Measurements from ENCODE around the gene TENM3. TPM values are rescaled to one million over a fixed set of nuclear protein-coding genes. Genes with fewer than 3 reads are reported as not detected.

Gene TENM3
- total and polyA plus RNA-seq, 2 donors (not counting 3 experiments of a cell fraction or from before 2014, with no cell fraction given) = 3.2 to 6.2 TPM

GRCh38 chr4:182306792-182307507 is 63.7 kb downstream of the TENM3 start:
- H3K27ac ChIP-seq (ENCODE audit: insufficient read depth, low read depth, low read length) = no peak overlapping the region
- H3K9me1 ChIP-seq (replicated peaks; ENCODE audit: control insufficient read depth, extremely low read depth, insufficient read depth, low read length) = no peaks in the 10 kb centered on the region
- H3K36me3 ChIP-seq (ENCODE audit: control insufficient read depth in 2 of 2, extremely low read depth in 1 of 2, insufficient read depth in 2 of 2, low read length in 2 of 2) = no peaks in the 10 kb centered on the region
- ChIA-PET CTCF (no interaction called here), POLR2A (no interaction called here)
- H2AFZ ChIP-seq (ENCODE audit: low read depth, low read length) = no peak overlapping the region
- no peak overlapping the region for H3K4me2 ChIP-seq (ENCODE audit: insufficient read depth, low read length)
- H4K20me1 ChIP-seq (replicated peaks; ENCODE audit: control insufficient read depth, extremely low read depth, insufficient read depth, low read length) = no peaks in the 10 kb centered on the region
- no peak for FAIRE-seq
- dilution Hi-C loops (cut with MboI; ENCODE audit: extremely low pct_ligation_motif_present, low sequenced_read_pairs) (no loop called here), intact Hi-C loops (cut with micrococcal nuclease) (no loop called here)
- no peaks in the 10 kb centered on the region for H3K9me3 ChIP-seq (replicated peaks; ENCODE audit: control insufficient read depth, insufficient read depth, low read length)
- no peaks in the 10 kb centered on the region for H3K27me3 ChIP-seq (ENCODE audit: control insufficient read depth in 2 of 2, insufficient read depth in 2 of 2, low read length in 2 of 2)
- no peak overlapping the region for H3K4me3 ChIP-seq (replicated peaks in 1 of 3; ENCODE audit: insufficient read depth in 1 of 3, low read depth in 1 of 3, low read length in 3 of 3)
- no peaks in the 10 kb centered on the region for H3K4me1 ChIP-seq (ENCODE audit: control insufficient read depth, extremely low read depth, insufficient read depth, low read length)
- H3K9ac ChIP-seq (replicated peaks; ENCODE audit: extremely low read depth, insufficient read depth, low read length) = no peak overlapping the region
- H3K79me2 ChIP-seq (ENCODE audit: control insufficient read depth, insufficient read depth, low read length) = no peaks in the 10 kb centered on the region
- no peak for TF ChIP-seq POLR2AphosphoS5 (IDR thresholded peaks at IDR 0.05; ENCODE audit: insufficient read depth, low read depth, low read length)
- TF ChIP-seq, protein P1, sequence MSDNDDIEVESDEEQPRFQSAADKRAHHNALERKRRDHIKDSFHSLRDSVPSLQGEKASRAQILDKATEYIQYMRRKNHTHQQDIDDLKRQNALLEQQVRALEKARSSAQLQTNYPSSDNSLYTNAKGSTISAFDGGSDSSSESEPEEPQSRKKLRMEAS (IDR thresholded peaks at IDR 0.05; ENCODE audit: insufficient read depth, insufficient read length) = no peak
- TF ChIP-seq MYC (IDR thresholded peaks at IDR 0.05; ENCODE audit: low read depth, low read length) = no peak
- TF ChIP-seq, protein P2, sequence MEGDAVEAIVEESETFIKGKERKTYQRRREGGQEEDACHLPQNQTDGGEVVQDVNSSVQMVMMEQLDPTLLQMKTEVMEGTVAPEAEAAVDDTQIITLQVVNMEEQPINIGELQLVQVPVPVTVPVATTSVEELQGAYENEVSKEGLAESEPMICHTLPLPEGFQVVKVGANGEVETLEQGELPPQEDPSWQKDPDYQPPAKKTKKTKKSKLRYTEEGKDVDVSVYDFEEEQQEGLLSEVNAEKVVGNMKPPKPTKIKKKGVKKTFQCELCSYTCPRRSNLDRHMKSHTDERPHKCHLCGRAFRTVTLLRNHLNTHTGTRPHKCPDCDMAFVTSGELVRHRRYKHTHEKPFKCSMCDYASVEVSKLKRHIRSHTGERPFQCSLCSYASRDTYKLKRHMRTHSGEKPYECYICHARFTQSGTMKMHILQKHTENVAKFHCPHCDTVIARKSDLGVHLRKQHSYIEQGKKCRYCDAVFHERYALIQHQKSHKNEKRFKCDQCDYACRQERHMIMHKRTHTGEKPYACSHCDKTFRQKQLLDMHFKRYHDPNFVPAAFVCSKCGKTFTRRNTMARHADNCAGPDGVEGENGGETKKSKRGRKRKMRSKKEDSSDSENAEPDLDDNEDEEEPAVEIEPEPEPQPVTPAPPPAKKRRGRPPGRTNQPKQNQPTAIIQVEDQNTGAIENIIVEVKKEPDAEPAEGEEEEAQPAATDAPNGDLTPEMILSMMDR (IDR thresholded peaks at IDR 0.05; ENCODE audit: extremely low read depth in 1 of 2, insufficient read depth in 1 of 2, low read depth in 1 of 2, low read length in 2 of 2) = no peak
- no peak for TF ChIP-seq GATA2 (IDR thresholded peaks at IDR 0.05; ENCODE audit: insufficient read depth, insufficient read length, low read depth, low read length)
- TF ChIP-seq POLR2A (IDR thresholded peaks at IDR 0.05; ENCODE audit: low read depth, low read length) = no peak
- no peak for TF ChIP-seq FOS (IDR thresholded peaks at IDR 0.05; ENCODE audit: borderline replicate concordance, insufficient read depth, low read length)
- no peak for TF ChIP-seq EZH2 (IDR thresholded peaks at IDR 0.05; ENCODE audit: borderline replicate concordance, low read depth, low read length, severe bottlenecking)
- TF ChIP-seq JUN (IDR thresholded peaks at IDR 0.05; ENCODE audit: borderline replicate concordance, insufficient read depth, insufficient read length, low read depth) = no peak
- no peak for DNase-seq (ENCODE audit: low read depth, low spot score)
- BruUV-seq (replicated peaks) = no TSS peak
